Neural cell (in vitro differentiated cells): Measurements from ENCODE around the gene C17orf100. TPM values are rescaled to one million over a fixed set of nuclear protein-coding genes. Genes with fewer than 3 reads are reported as not detected.
"Not testable (repeated sequence)": the region's sequence is repeated elsewhere in the genome, so short reads cannot be mapped to it uniquely, and the experiment has no call there.

ENCODE experiments used
- H2AFZ ChIP-seq: fragments of 200-600, 300-800 bp; sonication (generic), shearing (Covaris generic); 2 replicates; pipeline ENCODE4 v1.6.0; 2014; ENCODE audit warnings: low read depth, mild to moderate bottlenecking, antibody characterized with exemption, low read length, moderate library complexity
- H3F3A ChIP-seq: fragments of 200-600 bp; shearing (Covaris generic); 2 replicates; pipeline ENCODE4 v1.6.1; 2016; ENCODE audit warnings: mild to moderate bottlenecking, moderate library complexity, mixed read lengths, antibody characterized with exemption, low read length; ENCODE audit not compliant: insufficient read depth, poor library complexity, severe bottlenecking
- H3K27ac ChIP-seq: fragments of 200-600, 300-800 bp; sonication (generic), shearing (Covaris generic); 2 replicates; pipeline ENCODE4 v1.5.1; 2014; ENCODE audit warnings: mild to moderate bottlenecking, low read length, moderate library complexity
- H3K27me3 ChIP-seq: fragments of 300-800, 200-600 bp; sonication (generic), shearing (Covaris generic); 2 replicates; pipeline ENCODE4 v1.6.0; 2014; ENCODE audit warnings: mild to moderate bottlenecking, low read depth, low read length, moderate library complexity; ENCODE audit not compliant: insufficient read depth
- H3K36me3 ChIP-seq: fragments of 300-800, 200-600 bp; sonication (generic), shearing (Covaris generic); 2 replicates; pipeline ENCODE4 v1.5.1; 2014; ENCODE audit warnings: mild to moderate bottlenecking, antibody characterized with exemption, low read length, moderate library complexity; ENCODE audit not compliant: insufficient read depth
- H3K4me2 ChIP-seq: fragments of 300-800, 200-600 bp; sonication (generic), shearing (Covaris generic); 2 replicates; pipeline ENCODE4 v1.6.0; 2014; ENCODE audit warnings: mild to moderate bottlenecking, low read length
- H3K4me3 ChIP-seq: fragments of 300-800, 200-600 bp; sonication (generic), shearing (Covaris generic); 2 replicates; pipeline ENCODE4 v1.5.1; 2014; ENCODE audit warnings: mild to moderate bottlenecking, low read length, moderate library complexity
- H3K79me2 ChIP-seq: fragments of 200-600 bp; shearing (Covaris generic); replicated peaks from 2 replicates; pipeline ENCODE4 v1.6.0; 2014; ENCODE audit warnings: mild to moderate bottlenecking, low read length, moderate library complexity; ENCODE audit not compliant: insufficient read depth
- H3K9ac ChIP-seq: fragments of 300-800, 200-600 bp; sonication (generic), shearing (Covaris generic); 2 replicates; pipeline ENCODE4 v1.6.1; 2016; ENCODE audit warnings: mild to moderate bottlenecking, low read length, mixed read lengths
- H3K9me2 ChIP-seq: fragments of 200-600 bp; shearing (Covaris generic); 2 replicates; pipeline ENCODE4 v1.6.1; 2016; ENCODE audit warnings: mild to moderate bottlenecking, low read length, mixed read lengths; ENCODE audit not compliant: insufficient read depth
- H3K9me3 ChIP-seq: fragments of 200-600, 300-800 bp; sonication (generic), shearing (Covaris generic); 2 replicates; pipeline ENCODE4 v1.6.1; 2016; ENCODE audit warnings: mild to moderate bottlenecking, mixed run types, low read length, moderate library complexity, mixed read lengths
- H4K20me1 ChIP-seq: fragments of 200-600 bp; shearing (Covaris generic); 2 replicates; pipeline ENCODE4 v1.6.1; 2016; ENCODE audit warnings: mild to moderate bottlenecking, mixed run types; ENCODE audit not compliant: insufficient read depth
- CTCF ChIP-seq: fragments of 450-650 bp; IDR thresholded peaks from 2 replicates; pipeline ENCODE4 v1.5.1; 2014; ENCODE audit warnings: antibody characterized with exemption, mild to moderate bottlenecking, moderate library complexity; ENCODE audit not compliant: poor library complexity, severe bottlenecking
- EP300 ChIP-seq: fragments of 450-650 bp; conservative IDR thresholded peaks from 2 replicates; pipeline ENCODE4 v1.6.1; 2014; ENCODE audit warnings: antibody characterized with exemption, mild to moderate bottlenecking, moderate library complexity; ENCODE audit not compliant: poor library complexity, severe bottlenecking
- EZH2 ChIP-seq: fragments of 200-600, 300-800 bp; shearing (Covaris generic), sonication (generic); IDR thresholded peaks from 2 replicates; pipeline ENCODE4 v1.6.1; 2014; ENCODE audit warnings: antibody characterized with exemption, low read length, borderline replicate concordance, mild to moderate bottlenecking; ENCODE audit not compliant: insufficient read depth, poor library complexity, severe bottlenecking
- MXI1 ChIP-seq: fragments of 450-650 bp; conservative IDR thresholded peaks from 2 replicates; pipeline ENCODE4 v1.6.1; 2014; ENCODE audit warnings: antibody characterized with exemption, mild to moderate bottlenecking; ENCODE audit not compliant: poor library complexity, severe bottlenecking
- POLR2AphosphoS5 ChIP-seq: IDR thresholded peaks from 2 replicates; pipeline ENCODE4 v1.6.1; 2012
- RAD21 ChIP-seq: fragments of 450-650 bp; conservative IDR thresholded peaks from 2 replicates; pipeline ENCODE4 v1.6.1; 2014; ENCODE audit warnings: antibody characterized with exemption, mild to moderate bottlenecking, moderate library complexity
- REST ChIP-seq: IDR thresholded peaks from 2 replicates; pipeline ENCODE4 v1.6.1; 2012; ENCODE audit warnings: borderline replicate concordance
- SMC3 ChIP-seq: fragments of 450-650 bp; conservative IDR thresholded peaks from 2 replicates; pipeline ENCODE4 v1.6.1; 2014; ENCODE audit warnings: antibody characterized with exemption, mild to moderate bottlenecking, moderate library complexity; ENCODE audit not compliant: poor library complexity
- TAF1 ChIP-seq: IDR thresholded peaks from 2 replicates; pipeline ENCODE4 v1.6.1; 2012; ENCODE audit warnings: low read depth
- polyA plus RNA-seq: library from polyadenylated mRNA; depleted of rRNA; stranded (reverse); fragments of >200 nt; gene quantifications from 2 replicates; pipeline ENCODE4 v1.2.3, GENCODE V29; 2014

Gene C17orf100
- polyA plus RNA-seq, 1 donor from 2014 or later = 10.3 TPM

GRCh38 chr17:6660805-6661463, 9.4 kb downstream of the C17orf100 start (continued):
- TF ChIP-seq RAD21 (no peak), EP300 (no peak)

- H3K9me3 ChIP-seq = no peaks in the 10 kb centered on the region
- TF ChIP-seq REST (no peak), POLR2AphosphoS5 (no peak), RAD21 (no peak), CTCF (no peak), MXI1 (no peak), SMC3 (no peak), TAF1 (no peak), EZH2 (no peak), EP300 (no peak)
- no peak overlapping the region for H3K27ac ChIP-seq
- no peaks in the 10 kb centered on the region for H3K9me2 ChIP-seq
- H2AFZ ChIP-seq = no peak overlapping the region
- peaks cover 9% of the 10 kb centered on the region for H3K27me3 ChIP-seq
- no peaks in the 10 kb centered on the region for H3F3A ChIP-seq
- no peaks in the 10 kb centered on the region for H4K20me1 ChIP-seq
- H3K36me3 ChIP-seq = no peaks in the 10 kb centered on the region
- H3K79me2 ChIP-seq = no peaks in the 10 kb centered on the region
- no peak overlapping the region for H3K4me2 ChIP-seq
- no peak overlapping the region for H3K4me3 ChIP-seq
- H3K9ac ChIP-seq = no peak overlapping the region
These were observed 9.9 kb downstream of the C17orf100 start for GRCh38 chr17:6661464-6661848.

GRCh38 chr17:6663200-6663599, 11.6 kb downstream of the C17orf100 start:
- H3K9me3 ChIP-seq, H3K27ac ChIP-seq, H3K4me2 ChIP-seq, H3K36me3 ChIP-seq, H3K9me2 ChIP-seq, H3K27me3 ChIP-seq, H3K4me3 ChIP-seq, H4K20me1 ChIP-seq, H2AFZ ChIP-seq, H3F3A ChIP-seq, H3K79me2 ChIP-seq, H3K9ac ChIP-seq: not testable (repeated sequence)
